ENCODE measurements around the gene GRK3.

Gene GRK3

GRCh38 chr22:25670070-25670461 is 105.6 kb downstream of the GRK3 start:
- Histone ChIP-seq H3K23ac (ENCODE audit: low read length) (no peak overlapping the region), H3K27ac (ENCODE audit: low read depth, low read length) (no peak overlapping the region), H3K27me3 (ENCODE audit: insufficient read depth, low read length) (no peaks in the 10 kb centered on the region), H3K18ac (ENCODE audit: low read length) (no peak overlapping the region), H2BK5ac (ENCODE audit: low read depth, low read length, poor library complexity) (no peak overlapping the region), H3K79me1 (ENCODE audit: low read length) (no peaks in the 10 kb centered on the region), H3K4me3 (ENCODE audit: low read depth, low read length) (no peak overlapping the region), H3K9ac (ENCODE audit: low read length) (no peak overlapping the region), H2BK120ac (ENCODE audit: insufficient read depth, low read length, poor library complexity) (no peak overlapping the region), H2AFZ (ENCODE audit: insufficient read depth, low read length, poor library complexity) (no peak overlapping the region), H3K9me3 (ENCODE audit: insufficient read depth, low read depth, low read length) (no peaks in the 10 kb centered on the region), H3K79me2 (ENCODE audit: control insufficient read depth, insufficient read depth, low read length, poor library complexity) (no peaks in the 10 kb centered on the region), H4K12ac (ENCODE audit: low read depth, low read length) (no peak overlapping the region), H2BK12ac (ENCODE audit: low read length) (no peak overlapping the region), H3K4ac (ENCODE audit: low read depth, low read length) (no peak overlapping the region), H2AK5ac (ENCODE audit: low read length) (no peak overlapping the region), H4K91ac (ENCODE audit: low read depth, low read length) (no peak overlapping the region), H3K36me3 (ENCODE audit: control insufficient read depth in 1 of 2, insufficient read depth in 2 of 2, low read length in 2 of 2) (no peaks in the 10 kb centered on the region), H3K4me2 (ENCODE audit: low read length) (no peak overlapping the region), H3K14ac (ENCODE audit: low read length) (no peak overlapping the region), H4K8ac (ENCODE audit: low read depth, low read length) (no peak overlapping the region), H3K4me1 (ENCODE audit: control insufficient read depth in 1 of 2, insufficient read depth in 2 of 2, low read length in 2 of 2) (no peaks in the 10 kb centered on the region)
- WGBS (ENCODE audit: extremely low coverage, insufficient coverage, insufficient read length) = no CpG with 5 or more reads among the region's 6 CpGs
- no peak for DNase-seq

GRCh38 chr22:25672289-25673084 is 108.0 kb downstream of the GRK3 start:
- H3K79me2 ChIP-seq (ENCODE audit: control insufficient read depth, insufficient read depth, low read length, poor library complexity) = no peaks in the 10 kb centered on the region
- H3K9ac ChIP-seq (ENCODE audit: low read length) = no peak overlapping the region
- H3K18ac ChIP-seq (ENCODE audit: low read length) = no peak overlapping the region
- H3K4me3 ChIP-seq (ENCODE audit: low read depth, low read length) = no peak overlapping the region
- no peak overlapping the region for H3K4ac ChIP-seq (ENCODE audit: low read depth, low read length)
- H3K79me1 ChIP-seq (ENCODE audit: low read length) = no peaks in the 10 kb centered on the region
- H3K4me1 ChIP-seq (ENCODE audit: control insufficient read depth in 1 of 2, insufficient read depth in 2 of 2, low read length in 2 of 2) = no peaks in the 10 kb centered on the region
- no peaks in the 10 kb centered on the region for H3K27me3 ChIP-seq (ENCODE audit: insufficient read depth, low read length)
- H2BK5ac ChIP-seq (ENCODE audit: low read depth, low read length, poor library complexity) = no peak overlapping the region
- H4K8ac ChIP-seq (ENCODE audit: low read depth, low read length) = no peak overlapping the region
- no peak overlapping the region for H4K12ac ChIP-seq (ENCODE audit: low read depth, low read length)
- DNase-seq = peak in 1 of 2 donors; percentile 60
- no peak overlapping the region for H3K14ac ChIP-seq (ENCODE audit: low read length)
- H3K23ac ChIP-seq (ENCODE audit: low read length) = no peak overlapping the region
- H2BK120ac ChIP-seq (ENCODE audit: insufficient read depth, low read length, poor library complexity) = no peak overlapping the region
- no CpG with 5 or more reads among the region's 5 CpGs for WGBS (ENCODE audit: extremely low coverage, insufficient coverage, insufficient read length)
- H3K4me2 ChIP-seq (ENCODE audit: low read length) = no peak overlapping the region
- no peak overlapping the region for H4K91ac ChIP-seq (ENCODE audit: low read depth, low read length)
- no peaks in the 10 kb centered on the region for H3K9me3 ChIP-seq (ENCODE audit: insufficient read depth, low read depth, low read length)
- no peak overlapping the region for H2AFZ ChIP-seq (ENCODE audit: insufficient read depth, low read length, poor library complexity)
- no peak overlapping the region for H2AK5ac ChIP-seq (ENCODE audit: low read length)
- H3K36me3 ChIP-seq (ENCODE audit: control insufficient read depth in 1 of 2, insufficient read depth in 2 of 2, low read length in 2 of 2) = no peaks in the 10 kb centered on the region
- no peak overlapping the region for H3K27ac ChIP-seq (ENCODE audit: low read depth, low read length)
- H2BK12ac ChIP-seq (ENCODE audit: low read length) = no peak overlapping the region

GRCh38 chr22:25673713-25674112 is 109.2 kb downstream of the GRK3 start:
- Histone ChIP-seq H4K12ac (ENCODE audit: low read depth, low read length) (no peak overlapping the region), H3K4me3 (ENCODE audit: low read depth, low read length) (no peak overlapping the region), H3K9ac (ENCODE audit: low read length) (no peak overlapping the region), H3K14ac (ENCODE audit: low read length) (no peak overlapping the region), H4K91ac (ENCODE audit: low read depth, low read length) (no peak overlapping the region), H3K9me3 (ENCODE audit: insufficient read depth, low read depth, low read length) (no peaks in the 10 kb centered on the region), H3K36me3 (ENCODE audit: control insufficient read depth in 1 of 2, insufficient read depth in 2 of 2, low read length in 2 of 2) (no peaks in the 10 kb centered on the region), H3K23ac (ENCODE audit: low read length) (no peak overlapping the region), H2BK12ac (ENCODE audit: low read length) (no peak overlapping the region), H3K79me2 (ENCODE audit: control insufficient read depth, insufficient read depth, low read length, poor library complexity) (no peaks in the 10 kb centered on the region), H4K8ac (ENCODE audit: low read depth, low read length) (no peak overlapping the region), H2AK5ac (ENCODE audit: low read length) (no peak overlapping the region), H3K27me3 (ENCODE audit: insufficient read depth, low read length) (no peaks in the 10 kb centered on the region), H2BK5ac (ENCODE audit: low read depth, low read length, poor library complexity) (no peak overlapping the region), H2BK120ac (ENCODE audit: insufficient read depth, low read length, poor library complexity) (no peak overlapping the region), H3K4ac (ENCODE audit: low read depth, low read length) (no peak overlapping the region), H3K4me2 (ENCODE audit: low read length) (no peak overlapping the region), H3K27ac (ENCODE audit: low read depth, low read length) (no peak overlapping the region), H2AFZ (ENCODE audit: insufficient read depth, low read length, poor library complexity) (no peak overlapping the region), H3K4me1 (ENCODE audit: control insufficient read depth in 1 of 2, insufficient read depth in 2 of 2, low read length in 2 of 2) (no peaks in the 10 kb centered on the region), H3K79me1 (ENCODE audit: low read length) (no peaks in the 10 kb centered on the region), H3K18ac (ENCODE audit: low read length) (no peak overlapping the region)
- no peak for DNase-seq
- WGBS (ENCODE audit: extremely low coverage, insufficient coverage, insufficient read length) = no CpG with 5 or more reads among the region's 5 CpGs

GRCh38 chr22:25677631-25678030 is 113.2 kb downstream of the GRK3 start:
- H4K8ac ChIP-seq (ENCODE audit: low read depth, low read length) = no peak overlapping the region
- H2AFZ ChIP-seq (ENCODE audit: insufficient read depth, low read length, poor library complexity) = no peak overlapping the region
- H3K4me1 ChIP-seq (ENCODE audit: control insufficient read depth in 1 of 2, insufficient read depth in 2 of 2, low read length in 2 of 2) = no peaks in the 10 kb centered on the region
- no peak overlapping the region for H2BK12ac ChIP-seq (ENCODE audit: low read length)
- no peak overlapping the region for H3K23ac ChIP-seq (ENCODE audit: low read length)
- no peaks in the 10 kb centered on the region for H3K79me2 ChIP-seq (ENCODE audit: control insufficient read depth, insufficient read depth, low read length, poor library complexity)
- H4K12ac ChIP-seq (ENCODE audit: low read depth, low read length) = no peak overlapping the region
- H3K9ac ChIP-seq (ENCODE audit: low read length) = no peak overlapping the region
- H3K9me3 ChIP-seq (ENCODE audit: insufficient read depth, low read depth, low read length) = peaks cover 1% of the 10 kb centered on the region
- WGBS (ENCODE audit: extremely low coverage, insufficient coverage, insufficient read length) = no CpG with 5 or more reads among the region's 4 CpGs
- H2AK5ac ChIP-seq (ENCODE audit: low read length) = no peak overlapping the region
- no peaks in the 10 kb centered on the region for H3K27me3 ChIP-seq (ENCODE audit: insufficient read depth, low read length)
- no peak overlapping the region for H3K4me2 ChIP-seq (ENCODE audit: low read length)
- H2BK5ac ChIP-seq (ENCODE audit: low read depth, low read length, poor library complexity) = no peak overlapping the region
- no peak overlapping the region for H4K91ac ChIP-seq (ENCODE audit: low read depth, low read length)
- no peak for DNase-seq
- no peaks in the 10 kb centered on the region for H3K79me1 ChIP-seq (ENCODE audit: low read length)
- no peak overlapping the region for H3K4ac ChIP-seq (ENCODE audit: low read depth, low read length)
- no peak overlapping the region for H3K27ac ChIP-seq (ENCODE audit: low read depth, low read length)
- H3K36me3 ChIP-seq (ENCODE audit: control insufficient read depth in 1 of 2, insufficient read depth in 2 of 2, low read length in 2 of 2) = peaks cover 0 to 4% of the 10 kb centered on the region in 2 experiments
- no peak overlapping the region for H3K14ac ChIP-seq (ENCODE audit: low read length)
- H3K18ac ChIP-seq (ENCODE audit: low read length) = no peak overlapping the region
- H2BK120ac ChIP-seq (ENCODE audit: insufficient read depth, low read length, poor library complexity) = no peak overlapping the region
- no peak overlapping the region for H3K4me3 ChIP-seq (ENCODE audit: low read depth, low read length)

Measured in trophoblast cell (in vitro differentiated cells and primary cell).